Activated naive CD4-positive, alpha-beta T cell treated with anti-CD3 and anti-CD28 coated beads, Interleukin-2, amount 10 ng/mL, durations not matched to agents 7 days and 5 days (primary cell): ENCODE data around the gene MRPL49.
"Not testable (repeated sequence)": the region's sequence is repeated elsewhere in the genome, so short reads cannot be mapped to it uniquely, and the experiment has no call there.

ENCODE experiments used
- CTCF ChIA-PET: fragments of 350-600 bp; sonication (Branson Sonifier 250); formaldehyde crosslinking; loops from one replicate; lab custom pipeline; 2021; ENCODE audit warnings: antibody characterized with exemption; lab: Charles Lee
- DNase-seq: peaks from one replicate; pipeline ENCODE4 v3.0.0-alpha.2; 2020
- H3K27ac Mint-ChIP-seq: one replicate; pipeline ENCODE4 v1.8.0; 2021; ENCODE audit warnings: mild to moderate bottlenecking, moderate library complexity, mixed read lengths
- H3K27me3 Mint-ChIP-seq: one replicate; pipeline ENCODE4 v1.8.0; 2021; ENCODE audit warnings: mild to moderate bottlenecking, mixed read lengths
- H3K36me3 Mint-ChIP-seq: one replicate; pipeline ENCODE4 v1.8.0; 2021; ENCODE audit warnings: mixed read lengths
- H3K4me1 Mint-ChIP-seq: one replicate; pipeline ENCODE4 v1.8.0; 2021; ENCODE audit warnings: mixed read lengths
- H3K4me3 Mint-ChIP-seq: one replicate; pipeline ENCODE4 v1.8.0; 2021; ENCODE audit warnings: mild to moderate bottlenecking, moderate library complexity, mixed read lengths
- H3K9me3 Mint-ChIP-seq: one replicate; pipeline ENCODE4 v1.8.0; 2021; ENCODE audit warnings: mixed read lengths

Gene MRPL49

DNA sequence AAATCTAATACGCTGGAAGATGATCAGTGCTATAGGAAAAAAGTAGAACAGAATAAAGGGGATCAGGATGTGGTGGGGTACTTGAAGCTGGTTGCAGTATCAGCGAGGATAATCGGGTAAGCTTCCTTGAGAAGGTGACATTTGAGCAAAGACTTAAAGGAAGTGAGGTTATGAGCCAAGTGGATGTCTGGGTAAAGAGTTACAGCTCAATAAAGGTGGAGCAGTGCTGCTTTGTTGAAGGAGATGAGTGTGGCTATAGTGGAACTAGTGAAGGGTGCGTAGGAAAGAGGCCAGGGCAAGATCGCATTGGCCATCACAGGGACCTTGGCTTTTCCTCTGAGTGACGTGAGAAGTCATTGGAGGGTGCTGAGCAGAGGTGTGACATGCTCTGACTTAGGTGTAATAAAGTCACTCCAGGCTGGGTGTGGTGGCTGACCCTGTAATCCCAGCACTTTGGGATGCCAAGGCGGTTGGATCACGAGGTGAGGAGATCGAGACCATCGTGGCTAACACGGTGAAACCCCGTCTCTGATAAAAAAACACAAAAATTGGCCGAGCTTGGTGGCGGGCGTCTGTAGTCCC, 14.5 kb downstream of the MRPL49 start:
- Mint-ChIP-seq H3K27ac (peak overlapping the region; percentile 64), H3K9me3 (no peaks in the 10 kb centered on the region), H3K27me3 (peaks cover 4% of the 10 kb centered on the region), H3K4me3 (peak overlapping the region; percentile 64), H3K4me1 (peaks cover 37% of the 10 kb centered on the region), H3K36me3 (peaks cover 11% of the 10 kb centered on the region)
- no peak for DNase-seq
- CTCF ChIA-PET, result interaction anchor here (0.8 to 3.3 kb wide), 5 partner anchors 12 to 192 kb away, joined by 3 to 9 read pairs (median 3); partner anchors contain the start of genes FAU and MRPL49

DNA sequence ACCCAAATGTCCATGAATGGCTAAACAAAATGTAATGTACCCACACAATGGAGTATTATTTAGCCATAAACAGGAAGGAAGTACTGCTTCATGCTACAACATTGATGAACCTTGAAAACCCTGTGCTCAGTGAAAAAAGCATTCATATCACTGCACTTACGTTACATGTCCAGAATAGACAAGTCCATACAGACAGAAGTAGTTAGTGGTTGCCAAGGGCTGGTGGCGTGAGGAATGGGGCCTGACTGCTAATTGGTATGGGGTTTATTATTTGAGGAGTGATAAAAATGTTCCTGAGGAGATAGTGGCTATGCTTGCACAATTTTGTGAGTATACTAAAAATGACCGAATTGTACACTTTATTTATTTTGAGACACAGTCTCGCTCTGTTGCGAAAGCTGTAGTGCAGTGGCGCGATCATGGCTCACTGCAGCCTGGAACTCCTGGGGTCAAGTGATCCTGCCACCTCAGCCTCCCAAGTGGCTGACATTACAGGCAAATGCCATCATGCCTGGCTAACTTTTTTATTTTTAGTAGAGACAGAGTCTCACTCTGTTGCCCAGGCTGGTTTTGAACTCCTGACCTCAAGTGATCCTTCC, 19.9 kb downstream of the MRPL49 start:
- Mint-ChIP-seq H3K9me3 (no peaks in the 10 kb centered on the region), H3K4me3 (no peak overlapping the region), H3K27ac (no peak overlapping the region), H3K27me3 (peaks cover 31% of the 10 kb centered on the region), H3K36me3 (no peaks in the 10 kb centered on the region), H3K4me1 (peaks cover 5% of the 10 kb centered on the region)
- DNase-seq, result no peak
- CTCF ChIA-PET, result no interaction called here

DNA sequence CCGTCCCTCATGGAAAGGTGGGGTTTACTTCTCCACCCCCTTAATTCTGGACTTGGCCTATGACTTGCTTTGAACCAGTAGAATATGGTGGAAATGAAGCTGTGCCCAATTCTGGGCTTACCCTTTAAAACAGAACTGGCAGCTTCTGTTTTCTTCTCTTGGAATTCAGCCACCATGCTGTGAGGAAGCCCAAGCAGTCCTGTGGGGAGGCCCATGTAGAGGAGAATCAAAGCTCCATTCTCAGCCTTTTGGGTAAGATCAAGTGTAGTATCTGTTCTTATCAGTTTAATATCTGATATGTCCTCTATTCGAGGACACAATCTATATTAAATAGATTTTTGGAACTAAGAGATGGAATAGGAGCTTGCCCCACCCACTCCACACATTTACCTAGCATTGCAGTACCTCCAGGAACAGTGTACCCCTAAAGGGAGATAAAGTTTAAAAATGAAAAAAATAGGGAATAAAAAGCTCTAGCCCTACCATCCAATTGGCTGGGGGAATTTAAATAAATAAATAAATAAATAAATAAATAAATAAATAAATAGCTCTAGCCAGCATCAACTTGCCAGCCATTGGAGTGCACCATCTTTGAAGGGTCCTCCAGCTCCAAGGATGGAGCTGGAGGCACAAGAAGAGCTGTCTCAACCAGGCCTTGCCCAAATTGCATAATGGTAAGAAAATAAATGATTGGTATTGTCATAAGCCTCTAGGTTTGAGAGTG, 25.4 kb downstream of the MRPL49 start:
- DNase-seq, result no peak
- H3K9me3 Mint-ChIP-seq, result no peaks in the 10 kb centered on the region
- peaks cover 7% of the 10 kb centered on the region for H3K4me1 Mint-ChIP-seq
- no peak overlapping the region for H3K4me3 Mint-ChIP-seq
- CTCF ChIA-PET, result interaction anchor here (0.7 to 1.2 kb wide), 4 partner anchors 22 to 182 kb away, joined by 3 to 4 read pairs (median 4); no protein-coding TSS in a partner anchor
- H3K27me3 Mint-ChIP-seq, result peaks cover 50% of the 10 kb centered on the region
- no peak overlapping the region for H3K27ac Mint-ChIP-seq
- H3K36me3 Mint-ChIP-seq, result no peaks in the 10 kb centered on the region

DNA sequence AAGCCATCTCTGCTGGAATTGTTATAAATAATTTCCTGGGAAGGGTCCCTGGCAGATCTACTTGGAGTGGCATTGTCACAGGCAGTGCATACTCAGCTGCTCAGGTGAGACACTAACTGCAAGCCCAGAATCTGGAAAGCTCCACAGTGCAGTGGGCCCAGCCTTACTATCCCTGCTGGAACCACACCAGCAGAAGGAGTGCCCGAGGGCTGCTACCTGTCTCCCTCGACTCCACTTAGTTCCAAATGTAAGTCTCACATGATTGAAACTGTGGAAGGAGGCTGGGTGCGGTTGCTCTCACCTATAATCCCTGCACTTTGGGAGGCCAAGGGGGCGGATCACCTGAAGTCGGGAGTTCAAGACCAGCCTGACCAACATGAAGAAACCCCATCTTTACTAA, 26.5 kb downstream of the MRPL49 start:
- Mint-ChIP-seq H3K36me3 (no peaks in the 10 kb centered on the region), H3K4me1 (peaks cover 7% of the 10 kb centered on the region), H3K27ac (no peak overlapping the region), H3K27me3 (peaks cover 54% of the 10 kb centered on the region), H3K9me3 (no peaks in the 10 kb centered on the region), H3K4me3 (no peak overlapping the region)
- DNase-seq, result no peak
- CTCF ChIA-PET, result interaction anchor here (1.2 kb wide), 1 partner anchor 34 kb away, joined by 4 read pairs; no protein-coding TSS in a partner anchor

GRCh38 chr11:65150131-65150508, 28.0 kb downstream of the MRPL49 start:
- CTCF ChIA-PET, H3K27ac Mint-ChIP-seq, DNase-seq, H3K36me3 Mint-ChIP-seq, H3K4me1 Mint-ChIP-seq, H3K4me3 Mint-ChIP-seq, H3K9me3 Mint-ChIP-seq: not testable (repeated sequence)
- H3K27me3 Mint-ChIP-seq, result peaks cover 52% of the 10 kb centered on the region

GRCh38 chr11:65150509-65151299, 28.6 kb downstream of the MRPL49 start:
- Mint-ChIP-seq H3K4me1 (peaks cover 7% of the 10 kb centered on the region), H3K27me3 (peaks cover 52% of the 10 kb centered on the region), H3K27ac (no peak overlapping the region), H3K36me3 (no peaks in the 10 kb centered on the region), H3K9me3 (no peaks in the 10 kb centered on the region), H3K4me3 (no peak overlapping the region)
- DNase-seq, result no peak
- CTCF ChIA-PET, result interaction anchor here (1.0 kb wide), 1 partner anchor 152 kb away, joined by 3 read pairs; no protein-coding TSS in a partner anchor

DNA sequence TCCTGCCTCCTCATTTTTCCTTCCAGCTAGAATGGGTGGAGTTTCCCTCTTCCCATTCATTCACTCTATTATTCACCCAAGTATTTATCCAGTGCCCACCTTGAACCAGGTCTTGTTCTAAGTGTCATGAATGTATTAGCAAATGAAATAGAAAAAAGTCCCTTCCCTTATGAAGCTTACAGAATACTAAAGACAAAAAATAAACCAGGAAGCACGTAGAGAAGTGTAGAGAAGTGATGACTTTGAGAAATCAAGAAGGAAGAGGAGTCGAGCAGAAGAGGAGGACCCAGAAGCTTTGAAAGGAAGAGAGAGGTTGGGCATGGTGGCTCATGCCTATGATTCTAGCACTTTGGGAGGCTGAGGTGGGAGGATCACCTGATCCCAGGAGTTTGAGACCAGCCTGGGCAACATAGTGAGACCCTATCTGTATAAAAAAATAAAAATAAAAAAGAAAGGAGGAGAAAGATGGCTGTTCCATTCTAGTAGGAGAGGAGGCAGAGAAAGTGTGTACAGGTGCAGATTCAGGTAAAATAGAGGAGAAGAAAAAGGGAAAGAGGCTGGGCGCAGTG, 29.3 kb downstream of the MRPL49 start:
- H3K27me3 Mint-ChIP-seq, result peaks cover 44% of the 10 kb centered on the region
- H3K27ac Mint-ChIP-seq, result no peak overlapping the region
- no peak for DNase-seq
- no peaks in the 10 kb centered on the region for H3K36me3 Mint-ChIP-seq
- H3K9me3 Mint-ChIP-seq, result no peaks in the 10 kb centered on the region
- CTCF ChIA-PET, result interaction anchor here (1.0 kb wide), 1 partner anchor 153 kb away, joined by 3 read pairs; no protein-coding TSS in a partner anchor
- H3K4me1 Mint-ChIP-seq, result peaks cover 7% of the 10 kb centered on the region
- H3K4me3 Mint-ChIP-seq, result no peak overlapping the region

DNA sequence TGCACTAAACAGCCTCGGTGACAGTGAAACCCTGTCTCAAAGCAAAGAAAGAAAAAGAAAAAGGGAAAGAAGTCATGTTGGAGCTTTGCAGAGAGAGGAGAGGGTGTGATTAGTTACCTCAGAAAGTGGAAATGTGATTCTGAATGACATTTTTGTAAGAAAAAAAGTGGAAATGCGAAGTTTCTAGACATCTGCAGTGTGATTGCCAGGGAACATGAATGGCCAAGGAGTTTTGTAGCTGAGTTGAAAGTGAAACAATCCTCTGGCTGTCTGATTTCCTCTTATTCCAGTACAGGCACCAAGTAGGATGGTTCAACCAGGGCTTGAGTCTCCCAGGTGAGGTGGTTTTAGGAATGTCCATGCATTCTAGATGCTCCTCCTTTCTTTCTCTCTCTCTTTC, 30.0 kb downstream of the MRPL49 start:
- Mint-ChIP-seq H3K9me3 (no peaks in the 10 kb centered on the region), H3K4me1 (peaks cover 10% of the 10 kb centered on the region), H3K36me3 (no peaks in the 10 kb centered on the region), H3K27me3 (peaks cover 42% of the 10 kb centered on the region), H3K27ac (no peak overlapping the region), H3K4me3 (no peak overlapping the region)
- no peak for DNase-seq
- CTCF ChIA-PET, result interaction anchor here (0.6 kb wide), 1 partner anchor 12 kb away, joined by 3 read pairs; no protein-coding TSS in a partner anchor

GRCh38 chr11:65156256-65156655, 34.1 kb downstream of the MRPL49 start:
- Mint-ChIP-seq H3K27ac (no peak overlapping the region), H3K36me3 (no peaks in the 10 kb centered on the region), H3K27me3 (peaks cover 35% of the 10 kb centered on the region), H3K9me3 (no peaks in the 10 kb centered on the region), H3K4me1 (peaks cover 16% of the 10 kb centered on the region), H3K4me3 (no peak overlapping the region)
- DNase-seq, result no peak
- CTCF ChIA-PET, result no interaction called here

GRCh38 chr11:65156926-65157325, 34.8 kb downstream of the MRPL49 start:
- CTCF ChIA-PET, result no interaction called here
- H3K27ac Mint-ChIP-seq, result peak overlapping the region; percentile 33

GRCh38 chr11:65157336-65157735, 35.2 kb downstream of the MRPL49 start:
- no peak overlapping the region for H3K4me3 Mint-ChIP-seq
- H3K27me3 Mint-ChIP-seq, result peaks cover 29% of the 10 kb centered on the region
- H3K9me3 Mint-ChIP-seq, result no peaks in the 10 kb centered on the region
- peaks cover 11% of the 10 kb centered on the region for H3K4me1 Mint-ChIP-seq
- H3K36me3 Mint-ChIP-seq, result no peaks in the 10 kb centered on the region
- CTCF ChIA-PET, result interaction anchor here (0.6 kb wide), 1 partner anchor 26 kb away, joined by 3 read pairs; no protein-coding TSS in a partner anchor
- H3K27ac Mint-ChIP-seq, result no peak overlapping the region
- DNase-seq, result no peak

More at GRCh38 chr11:65156926-65157325, 34.8 kb downstream of the MRPL49 start:
- peaks cover 15% of the 10 kb centered on the region for H3K4me1 Mint-ChIP-seq
- no peak for DNase-seq
- H3K27me3 Mint-ChIP-seq, result peaks cover 34% of the 10 kb centered on the region
- no peaks in the 10 kb centered on the region for H3K9me3 Mint-ChIP-seq
- H3K36me3 Mint-ChIP-seq, result no peaks in the 10 kb centered on the region
- no peak overlapping the region for H3K4me3 Mint-ChIP-seq

- Mint-ChIP-seq H3K4me3 (no peak overlapping the region), H3K4me1 (peaks cover 11% of the 10 kb centered on the region), H3K27me3 (peaks cover 20% of the 10 kb centered on the region), H3K27ac (no peak overlapping the region), H3K36me3 (no peaks in the 10 kb centered on the region), H3K9me3 (no peaks in the 10 kb centered on the region)
- CTCF ChIA-PET, result no interaction called here
- DNase-seq, result no peak
These were observed 36.9 kb downstream of the MRPL49 start for GRCh38 chr11:65159012-65159411.

DNA sequence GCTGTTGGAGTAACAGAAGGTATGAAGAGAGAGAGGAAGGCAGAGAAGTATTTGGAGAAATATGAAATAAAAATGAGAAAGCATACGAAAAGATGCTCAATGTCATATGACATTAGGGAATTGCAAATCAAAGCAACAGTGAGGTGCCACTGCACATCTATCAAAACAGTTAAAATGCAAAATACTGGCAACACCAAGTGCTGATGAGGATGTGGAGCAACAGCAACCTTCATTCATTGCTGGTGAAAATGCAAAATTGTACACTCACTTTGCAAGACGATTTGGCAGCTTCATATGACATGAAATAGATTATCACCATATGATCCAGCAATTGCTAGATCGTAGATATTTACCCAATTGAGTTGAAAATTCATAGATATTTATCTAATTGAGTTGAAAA, 38.5 kb downstream of the MRPL49 start:
- Mint-ChIP-seq H3K36me3 (no peaks in the 10 kb centered on the region), H3K4me1 (peaks cover 11% of the 10 kb centered on the region), H3K9me3 (no peaks in the 10 kb centered on the region), H3K4me3 (no peak overlapping the region), H3K27me3 (peaks cover 27% of the 10 kb centered on the region), H3K27ac (no peak overlapping the region)
- no peak for DNase-seq
- CTCF ChIA-PET, result no interaction called here
